Measurements from ENCODE around the gene FARP1. TPM values are rescaled to one million over a fixed set of nuclear protein-coding genes. Genes with fewer than 3 reads are reported as not detected.
A peak's percentile ranks its signal among the peaks of the same experiment; 100 is the strongest.

Gene FARP1
- total and polyA plus RNA-seq, 2 of the 13 experiments (the other 11 are each of a cell fraction or from before 2014, with no cell fraction given): 70.6 to 126 TPM

GRCh38 chr13:98476106-98476505 is 333.2 kb downstream of the FARP1 start:
- Histone ChIP-seq H3K9me3 (ENCODE audit: low read length) (no peaks in the 10 kb centered on the region), H2AFZ (ENCODE audit: low read length) (no peak overlapping the region), H3K4me3 (replicated peaks in 1 of 3; ENCODE audit: insufficient read depth in 1 of 3, low read depth in 2 of 3, low read length in 3 of 3) (no peak overlapping the region), H3K79me2 (ENCODE audit: insufficient read depth, low read length) (peaks cover 50% of the 10 kb centered on the region), H3K4me1 (ENCODE audit: insufficient read depth, low read length) (peaks cover 66% of the 10 kb centered on the region), H3K27ac (ENCODE audit: extremely low read length, insufficient read depth, low read length) (peak overlapping the region; percentile 8), H3K36me3 (replicated peaks in 1 of 2; ENCODE audit: control insufficient read depth in 1 of 2, insufficient read depth in 2 of 2, low read length in 2 of 2) (peaks cover 22 to 41% of the 10 kb centered on the region in 2 experiments), H3K27me3 (ENCODE audit: control insufficient read depth in 1 of 2, insufficient read depth in 2 of 2, low read length in 2 of 2) (no peaks in the 10 kb centered on the region), H3K4me2 (ENCODE audit: low read depth, low read length) (no peak overlapping the region), H3K9ac (ENCODE audit: insufficient read depth, low read depth, low read length) (no peak overlapping the region), H4K20me1 (ENCODE audit: insufficient read depth, low read length) (peaks cover 24% of the 10 kb centered on the region; the same call in 1 of the 2 replicates)
- ATAC-seq (no peak), FAIRE-seq (no peak), DNase-seq (ENCODE audit: low spot score) (no peak)
- no TSS peak for BruUV-seq (replicated peaks)
- in situ Hi-C loops (cut with HindIII; ENCODE audit: extremely low pct_ligation_motif_present, low pct_unique_long_range_greater_than_20kb): no loop called here
- 89% methylated on average over 4 of the region's 5 CpGs for WGBS (ENCODE audit: low lambda C conversion rate)
- POLR2A ChIA-PET: no interaction called here
- intact Hi-C loops (cut with micrococcal nuclease; ENCODE audit: unreplicated experiment): no loop called here
- CTCF ChIA-PET (ENCODE audit: low intra/inter-chr PET ratio, low total read pairs): no interaction called here
- TF ChIP-seq TFDP1 (CRISPR knock-in tag; IDR thresholded peaks at IDR 0.05; ENCODE audit: borderline replicate concordance) (no peak), ZKSCAN8 (CRISPR knock-in tag; IDR thresholded peaks at IDR 0.05; ENCODE audit: borderline replicate concordance) (no peak)
- TF ChIP-seq, protein P1, sequence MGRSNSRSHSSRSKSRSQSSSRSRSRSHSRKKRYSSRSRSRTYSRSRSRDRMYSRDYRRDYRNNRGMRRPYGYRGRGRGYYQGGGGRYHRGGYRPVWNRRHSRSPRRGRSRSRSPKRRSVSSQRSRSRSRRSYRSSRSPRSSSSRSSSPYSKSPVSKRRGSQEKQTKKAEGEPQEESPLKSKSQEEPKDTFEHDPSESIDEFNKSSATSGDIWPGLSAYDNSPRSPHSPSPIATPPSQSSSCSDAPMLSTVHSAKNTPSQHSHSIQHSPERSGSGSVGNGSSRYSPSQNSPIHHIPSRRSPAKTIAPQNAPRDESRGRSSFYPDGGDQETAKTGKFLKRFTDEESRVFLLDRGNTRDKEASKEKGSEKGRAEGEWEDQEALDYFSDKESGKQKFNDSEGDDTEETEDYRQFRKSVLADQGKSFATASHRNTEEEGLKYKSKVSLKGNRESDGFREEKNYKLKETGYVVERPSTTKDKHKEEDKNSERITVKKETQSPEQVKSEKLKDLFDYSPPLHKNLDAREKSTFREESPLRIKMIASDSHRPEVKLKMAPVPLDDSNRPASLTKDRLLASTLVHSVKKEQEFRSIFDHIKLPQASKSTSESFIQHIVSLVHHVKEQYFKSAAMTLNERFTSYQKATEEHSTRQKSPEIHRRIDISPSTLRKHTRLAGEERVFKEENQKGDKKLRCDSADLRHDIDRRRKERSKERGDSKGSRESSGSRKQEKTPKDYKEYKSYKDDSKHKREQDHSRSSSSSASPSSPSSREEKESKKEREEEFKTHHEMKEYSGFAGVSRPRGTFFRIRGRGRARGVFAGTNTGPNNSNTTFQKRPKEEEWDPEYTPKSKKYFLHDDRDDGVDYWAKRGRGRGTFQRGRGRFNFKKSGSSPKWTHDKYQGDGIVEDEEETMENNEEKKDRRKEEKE (IDR thresholded peaks at IDR 0.05): no peak

- intact Hi-C loops (cut with micrococcal nuclease; ENCODE audit: unreplicated experiment) (no loop called here), in situ Hi-C loops (cut with HindIII; ENCODE audit: extremely low pct_ligation_motif_present, low pct_unique_long_range_greater_than_20kb) (no loop called here)
- Histone ChIP-seq H3K9me3 (ENCODE audit: low read length) (no peaks in the 10 kb centered on the region), H4K20me1 (ENCODE audit: insufficient read depth, low read length) (peaks cover 24% of the 10 kb centered on the region; the same call in 1 of the 2 replicates), H3K4me2 (ENCODE audit: low read depth, low read length) (no peak overlapping the region), H3K4me3 (replicated peaks in 1 of 3; ENCODE audit: insufficient read depth in 1 of 3, low read depth in 2 of 3, low read length in 3 of 3) (no peak overlapping the region), H3K79me2 (ENCODE audit: insufficient read depth, low read length) (peaks cover 52% of the 10 kb centered on the region), H3K36me3 (replicated peaks in 1 of 2; ENCODE audit: control insufficient read depth in 1 of 2, insufficient read depth in 2 of 2, low read length in 2 of 2) (peaks cover 21 to 40% of the 10 kb centered on the region in 2 experiments; a peak in 4 of 5 replicates), H2AFZ (ENCODE audit: low read length) (no peak overlapping the region), H3K27me3 (ENCODE audit: control insufficient read depth in 1 of 2, insufficient read depth in 2 of 2, low read length in 2 of 2) (no peaks in the 10 kb centered on the region), H3K9ac (ENCODE audit: insufficient read depth, low read depth, low read length) (no peak overlapping the region), H3K4me1 (ENCODE audit: insufficient read depth, low read length) (peaks cover 70% of the 10 kb centered on the region), H3K27ac (ENCODE audit: extremely low read length, insufficient read depth, low read length) (peak overlapping the region; percentile 8)
- POLR2A ChIA-PET: no interaction called here
- DNase-seq (ENCODE audit: low spot score) (no peak), FAIRE-seq (no peak), ATAC-seq (peak; percentile 73)
- 88% methylated on average over 10 of the region's 13 CpGs for WGBS (ENCODE audit: low lambda C conversion rate)
- no TSS peak for BruUV-seq (replicated peaks)
- CTCF ChIA-PET (ENCODE audit: low intra/inter-chr PET ratio, low total read pairs): no interaction called here
- TF ChIP-seq ZMYM3 (CRISPR knock-in tag; IDR thresholded peaks at IDR 0.05) (0 out of 2 replicates have a peak, but pooled peaks have one; percentile 24), ZNF687 (CRISPR knock-in tag; IDR thresholded peaks at IDR 0.05) (peak; percentile 63)
Observed at GRCh38 chr13:98476538-98476966, 333.7 kb downstream of the FARP1 start.

All from HepG2 (cell line).